GM10248 (cell line): ENCODE measurements around the gene FRMD5.

Experiments
- CTCF ChIA-PET: fragments of 300-600 bp; sonication (Branson Sonifier 250); formaldehyde crosslinking; extraction: SDS; loops from one replicate; lab custom pipeline; 2021; ENCODE audit warnings: antibody characterized with exemption; lab: Yijun Ruan, JAX
- POLR2A ChIA-PET: fragments of 350-650 bp; sonication (Branson Sonifier 250); formaldehyde crosslinking; extraction: SDS; loops from one replicate; lab custom pipeline; 2020; ENCODE audit warnings: antibody characterized with exemption; lab: Yijun Ruan, JAX
- DNase-seq: peaks from one replicate; pipeline ENCODE4 v3.0.0; 2012; ENCODE audit errors: extremely low spot score
- TF ChIP-seq, protein P1 (sequence below): IDR thresholded peaks from 2 replicates; pipeline ENCODE4 v1.5.1; 2012; ENCODE audit warnings: mild to moderate bottlenecking, low read depth; ENCODE audit errors: extremely low read depth, missing control alignments, control extremely low read depth

Gene FRMD5

DNA sequence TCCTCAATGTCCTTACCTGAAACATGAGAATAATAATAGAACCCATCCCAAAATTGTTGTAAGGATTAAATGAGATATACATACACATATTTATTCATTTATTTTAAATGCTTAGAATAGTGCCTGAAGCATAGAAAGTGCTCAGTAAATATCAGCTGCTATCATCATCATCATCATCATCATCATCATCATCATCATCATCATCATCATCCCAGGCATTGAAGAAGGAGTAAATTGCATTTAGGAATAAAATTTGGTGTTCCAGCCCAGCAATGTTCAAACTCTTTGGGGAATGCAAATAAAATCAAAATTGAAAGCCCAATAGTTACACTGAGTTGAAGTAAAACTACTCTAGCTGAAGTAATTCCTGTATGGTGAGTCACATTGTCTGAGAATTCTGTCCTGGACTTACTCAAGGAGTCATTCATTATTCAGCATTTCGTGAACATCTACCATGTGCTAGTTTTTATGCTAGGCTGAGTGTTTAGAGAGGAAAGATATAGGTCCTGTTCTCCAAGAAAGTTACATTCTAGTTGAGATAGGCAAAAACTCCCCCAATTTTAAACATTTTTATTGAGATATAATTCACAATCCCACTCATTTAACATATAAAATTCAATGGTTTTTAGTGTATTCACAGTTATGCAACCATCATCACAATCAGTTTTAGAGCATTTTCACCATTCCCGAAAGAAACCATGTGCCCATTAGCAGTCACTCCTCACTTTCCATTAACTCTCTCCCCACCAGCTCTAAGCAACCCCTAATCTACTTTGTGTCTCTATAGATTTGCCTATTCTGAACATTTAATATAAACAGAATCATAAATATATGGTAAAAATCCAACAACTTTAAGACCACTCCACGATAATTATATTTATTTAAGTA, 107.2 kb downstream of the FRMD5 start:
- POLR2A ChIA-PET: no interaction called here
- DNase-seq: no peak
- TF ChIP-seq, protein P1, sequence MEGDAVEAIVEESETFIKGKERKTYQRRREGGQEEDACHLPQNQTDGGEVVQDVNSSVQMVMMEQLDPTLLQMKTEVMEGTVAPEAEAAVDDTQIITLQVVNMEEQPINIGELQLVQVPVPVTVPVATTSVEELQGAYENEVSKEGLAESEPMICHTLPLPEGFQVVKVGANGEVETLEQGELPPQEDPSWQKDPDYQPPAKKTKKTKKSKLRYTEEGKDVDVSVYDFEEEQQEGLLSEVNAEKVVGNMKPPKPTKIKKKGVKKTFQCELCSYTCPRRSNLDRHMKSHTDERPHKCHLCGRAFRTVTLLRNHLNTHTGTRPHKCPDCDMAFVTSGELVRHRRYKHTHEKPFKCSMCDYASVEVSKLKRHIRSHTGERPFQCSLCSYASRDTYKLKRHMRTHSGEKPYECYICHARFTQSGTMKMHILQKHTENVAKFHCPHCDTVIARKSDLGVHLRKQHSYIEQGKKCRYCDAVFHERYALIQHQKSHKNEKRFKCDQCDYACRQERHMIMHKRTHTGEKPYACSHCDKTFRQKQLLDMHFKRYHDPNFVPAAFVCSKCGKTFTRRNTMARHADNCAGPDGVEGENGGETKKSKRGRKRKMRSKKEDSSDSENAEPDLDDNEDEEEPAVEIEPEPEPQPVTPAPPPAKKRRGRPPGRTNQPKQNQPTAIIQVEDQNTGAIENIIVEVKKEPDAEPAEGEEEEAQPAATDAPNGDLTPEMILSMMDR: no peak
- CTCF ChIA-PET: no interaction called here

DNA sequence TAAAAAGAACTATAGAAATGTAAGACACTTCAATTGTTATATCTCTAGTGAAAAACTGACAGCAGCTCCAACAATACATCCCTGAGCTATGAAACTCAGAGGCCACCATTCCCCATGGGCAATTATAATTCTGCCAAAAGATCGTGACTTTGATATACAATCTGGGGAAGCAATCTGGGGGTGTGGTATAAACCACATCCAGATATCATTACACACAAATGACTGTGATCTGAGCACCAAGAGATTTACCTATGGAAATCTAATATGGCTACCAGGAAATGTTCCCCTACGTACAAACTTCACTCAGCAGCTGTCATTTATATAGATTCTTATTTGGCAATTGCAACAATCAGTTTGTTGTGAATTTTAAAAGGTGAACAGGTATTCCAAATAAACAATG, 110.3 kb downstream of the FRMD5 start:
- POLR2A ChIA-PET: no interaction called here
- no peak for DNase-seq
- CTCF ChIA-PET: interaction anchor here (1.0 to 1.7 kb wide), 5 partner anchors 9 to 20 kb away, joined by 3 to 4 read pairs (median 3); no protein-coding TSS in a partner anchor
- TF ChIP-seq, protein P1: no peak

DNA sequence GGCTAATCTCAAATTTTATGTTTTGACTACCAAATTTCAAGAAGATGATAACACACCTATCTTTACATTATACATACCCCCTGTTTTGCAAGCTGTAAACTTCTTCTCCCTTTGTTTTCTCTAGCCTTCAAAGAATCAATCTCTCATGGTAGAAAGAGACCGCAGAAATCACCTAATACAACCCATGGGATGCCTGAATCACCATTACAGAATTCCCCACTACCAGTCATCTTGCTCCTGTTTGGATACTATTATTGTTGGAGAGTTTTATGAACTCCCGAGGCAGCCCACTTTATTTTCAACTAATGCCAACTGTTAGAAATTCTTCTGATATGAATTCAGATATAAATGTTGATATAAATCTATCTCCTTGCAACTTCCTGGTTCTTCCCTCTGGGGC, 110.9 kb downstream of the FRMD5 start:
- POLR2A ChIA-PET: no interaction called here
- CTCF ChIA-PET: interaction anchor here (1.0 to 1.7 kb wide), 2 partner anchors 18 to 20 kb away, joined by 3 to 4 read pairs; no protein-coding TSS in a partner anchor
- DNase-seq: no peak
- TF ChIP-seq, protein P1: no peak

DNA sequence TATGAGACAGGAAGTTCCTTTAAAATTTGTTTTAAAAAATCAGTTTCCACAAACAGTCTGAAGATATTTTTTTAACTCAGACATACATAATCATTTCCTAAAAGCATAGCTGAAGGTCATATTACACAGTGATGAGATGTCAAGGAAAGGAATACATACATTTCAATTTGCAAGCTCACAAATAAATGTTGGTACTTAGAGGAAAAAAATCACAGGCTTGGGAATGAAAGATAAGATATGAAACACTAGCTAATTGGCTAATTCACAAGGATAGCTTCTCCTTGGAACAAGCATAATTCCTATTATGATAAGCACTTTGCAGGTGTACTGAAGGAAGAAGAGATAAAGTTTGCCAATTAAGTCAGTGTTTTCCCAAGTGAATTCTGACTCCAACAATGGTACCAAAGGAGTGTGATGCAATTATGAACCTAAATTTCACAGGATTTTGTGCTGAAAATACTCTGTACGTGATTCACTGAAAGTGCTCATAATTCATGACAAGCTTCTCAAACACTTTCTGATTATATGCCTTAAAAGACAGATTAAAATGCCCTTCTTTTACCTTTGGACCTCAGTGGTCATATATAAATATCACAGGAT, 112.4 kb downstream of the FRMD5 start:
- POLR2A ChIA-PET: no interaction called here
- CTCF ChIA-PET: interaction anchor here (0.7 to 2.8 kb wide), 6 partner anchors 8 to 28 kb away, joined by 3 to 8 read pairs (median 4); no protein-coding TSS in a partner anchor
- TF ChIP-seq, protein P1: no peak
- DNase-seq: no peak

DNA sequence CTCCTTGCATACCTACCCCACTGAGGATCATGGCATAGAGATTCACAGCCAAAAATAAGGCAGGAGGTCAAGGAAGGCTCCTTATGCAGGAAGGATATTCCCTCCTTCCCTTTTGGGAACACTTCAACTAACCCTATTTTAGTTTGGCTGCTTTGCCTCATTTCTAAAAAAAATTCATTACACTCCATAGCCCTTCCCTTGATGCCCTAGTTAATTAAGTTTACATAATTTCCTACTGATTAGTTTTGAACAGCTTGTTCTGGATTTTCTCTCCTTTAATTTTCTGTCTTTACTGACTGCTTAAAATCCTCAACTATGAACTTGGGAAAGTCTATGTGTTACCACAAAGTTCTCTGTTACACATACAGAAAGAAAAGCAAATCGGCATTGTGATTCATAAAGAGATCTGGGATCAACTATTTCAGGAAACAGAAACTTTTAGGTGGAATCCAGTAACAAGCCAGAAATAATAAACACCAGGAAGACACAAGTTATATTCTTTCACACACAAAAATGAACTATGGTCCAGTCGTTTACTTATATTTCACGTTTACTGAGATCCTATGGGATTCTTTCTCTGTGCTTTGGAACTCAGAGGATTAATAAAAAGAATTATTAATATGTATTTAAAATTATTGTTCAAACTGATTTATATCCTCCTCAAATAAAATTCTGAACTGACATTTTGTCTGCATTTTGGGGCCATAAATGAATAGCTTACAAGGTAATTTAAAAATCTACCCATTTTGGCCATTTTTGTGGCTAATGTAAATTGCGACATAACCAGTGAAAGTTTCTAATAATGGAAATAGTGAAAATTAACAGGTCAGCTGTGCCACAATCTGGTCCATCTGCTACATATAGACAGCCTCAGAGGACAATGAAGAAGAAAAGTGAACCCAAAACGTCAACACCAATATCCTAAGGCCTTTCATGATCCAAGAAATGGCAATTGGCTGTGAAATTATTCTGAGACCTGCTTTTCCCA, 113.8 kb downstream of the FRMD5 start:
- ChIA-PET CTCF (interaction anchor here (1.2 to 2.8 kb wide), 4 partner anchors 11 to 15 kb away, joined by 3 to 9 read pairs (median 6); no protein-coding TSS in a partner anchor), POLR2A (no interaction called here)
- TF ChIP-seq, protein P1: no peak
- DNase-seq: no peak
